ENCODE measurements around the gene LRP2BP.

LRP2BP gene

DNA sequence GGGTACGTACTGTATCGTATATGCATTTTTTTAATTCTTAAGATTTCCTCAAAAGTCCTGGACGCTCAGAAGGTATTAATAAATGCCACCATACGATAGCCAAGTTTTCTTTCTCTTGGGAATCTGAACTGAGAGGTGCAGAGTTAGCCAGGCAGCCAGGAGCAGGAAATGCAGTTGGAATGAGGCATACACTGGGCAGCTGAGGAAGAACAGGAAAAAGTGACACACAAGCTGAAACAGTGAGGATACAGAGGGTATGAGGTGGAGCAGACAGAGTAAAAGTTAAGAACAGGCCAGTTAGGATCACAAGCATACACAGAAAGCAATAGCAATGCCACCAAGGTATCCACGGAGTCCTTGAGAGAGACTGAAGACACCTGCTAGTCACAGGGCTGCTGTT is 16.7 kb upstream of the LRP2BP start:
- no peak overlapping the region for H3K27ac ChIP-seq (ENCODE audit: low read depth, low read length)
- H3K4me3 ChIP-seq (ENCODE audit: low read length), result no peak overlapping the region
- H3K36me3 ChIP-seq (ENCODE audit: control insufficient read depth, insufficient read depth, low read length), result peaks cover 7% of the 10 kb centered on the region

GRCh38 chr4:185411849-185412248 is 16.1 kb upstream of the LRP2BP start:
- Histone ChIP-seq H3K9ac (ENCODE audit: low read length) (no peak overlapping the region), H3K27me3 (ENCODE audit: control insufficient read depth, insufficient read depth, low read length) (no peaks in the 10 kb centered on the region), H3K36me3 (ENCODE audit: control insufficient read depth, insufficient read depth, low read length) (peaks cover 6% of the 10 kb centered on the region), H3K4me1 (ENCODE audit: control insufficient read depth, insufficient read depth, low read length) (no peaks in the 10 kb centered on the region), H3K27ac (ENCODE audit: low read depth, low read length) (no peak overlapping the region), H3K4me3 (ENCODE audit: low read length) (no peak overlapping the region)

More for the DNA sequence above, 16.7 kb upstream of the LRP2BP start:
- no peaks in the 10 kb centered on the region for H3K4me1 ChIP-seq (ENCODE audit: control insufficient read depth, insufficient read depth, low read length)
- no peaks in the 10 kb centered on the region for H3K27me3 ChIP-seq (ENCODE audit: control insufficient read depth, insufficient read depth, low read length)
- no peak overlapping the region for H3K9ac ChIP-seq (ENCODE audit: low read length)

DNA sequence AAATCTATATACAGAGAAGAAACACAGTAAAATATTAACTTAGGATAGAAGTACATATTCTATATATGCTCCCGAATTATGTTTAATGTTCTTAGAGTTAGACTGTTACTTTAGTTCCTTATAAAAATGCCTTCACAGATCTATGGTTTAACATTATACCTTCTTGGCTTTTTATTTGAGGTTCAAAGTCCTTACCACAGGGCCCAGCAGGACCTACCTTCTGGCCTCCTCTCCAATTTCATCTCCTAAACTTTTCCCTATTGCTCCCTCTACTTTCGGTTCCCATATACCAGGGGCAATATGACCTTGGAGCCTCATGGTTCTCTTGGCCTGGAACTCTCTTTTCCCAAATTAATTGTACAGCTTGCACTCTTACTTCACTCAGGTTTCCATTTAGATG is 12.7 kb upstream of the LRP2BP start:
- H3K4me3 ChIP-seq (ENCODE audit: low read length), result no peak overlapping the region
- no peaks in the 10 kb centered on the region for H3K4me1 ChIP-seq (ENCODE audit: control insufficient read depth, insufficient read depth, low read length)
- no peak overlapping the region for H3K9ac ChIP-seq (ENCODE audit: low read length)
- H3K27me3 ChIP-seq (ENCODE audit: control insufficient read depth, insufficient read depth, low read length), result no peaks in the 10 kb centered on the region
- no peak overlapping the region for H3K27ac ChIP-seq (ENCODE audit: low read depth, low read length)
- peaks cover 7% of the 10 kb centered on the region for H3K36me3 ChIP-seq (ENCODE audit: control insufficient read depth, insufficient read depth, low read length)

- H3K4me1 ChIP-seq (ENCODE audit: control insufficient read depth, insufficient read depth, low read length), result no peaks in the 10 kb centered on the region
- H3K9ac ChIP-seq (ENCODE audit: low read length), result no peak overlapping the region
- no peak overlapping the region for H3K27ac ChIP-seq (ENCODE audit: low read depth, low read length)
- H3K4me3 ChIP-seq (ENCODE audit: low read length), result no peak overlapping the region
- peaks cover 10% of the 10 kb centered on the region for H3K36me3 ChIP-seq (ENCODE audit: control insufficient read depth, insufficient read depth, low read length)
- no peaks in the 10 kb centered on the region for H3K27me3 ChIP-seq (ENCODE audit: control insufficient read depth, insufficient read depth, low read length)
Observed at GRCh38 chr4:185405296-185405999, 9.7 kb upstream of the LRP2BP start.

- no peak overlapping the region for H3K27ac ChIP-seq (ENCODE audit: low read depth, low read length)
- H3K4me3 ChIP-seq (ENCODE audit: low read length), result no peak overlapping the region
- peaks cover 10% of the 10 kb centered on the region for H3K36me3 ChIP-seq (ENCODE audit: control insufficient read depth, insufficient read depth, low read length)
- H3K9ac ChIP-seq (ENCODE audit: low read length), result no peak overlapping the region
- H3K27me3 ChIP-seq (ENCODE audit: control insufficient read depth, insufficient read depth, low read length), result no peaks in the 10 kb centered on the region
- no peaks in the 10 kb centered on the region for H3K4me1 ChIP-seq (ENCODE audit: control insufficient read depth, insufficient read depth, low read length)
Observed at GRCh38 chr4:185404031-185404430, 8.3 kb upstream of the LRP2BP start.

DNA sequence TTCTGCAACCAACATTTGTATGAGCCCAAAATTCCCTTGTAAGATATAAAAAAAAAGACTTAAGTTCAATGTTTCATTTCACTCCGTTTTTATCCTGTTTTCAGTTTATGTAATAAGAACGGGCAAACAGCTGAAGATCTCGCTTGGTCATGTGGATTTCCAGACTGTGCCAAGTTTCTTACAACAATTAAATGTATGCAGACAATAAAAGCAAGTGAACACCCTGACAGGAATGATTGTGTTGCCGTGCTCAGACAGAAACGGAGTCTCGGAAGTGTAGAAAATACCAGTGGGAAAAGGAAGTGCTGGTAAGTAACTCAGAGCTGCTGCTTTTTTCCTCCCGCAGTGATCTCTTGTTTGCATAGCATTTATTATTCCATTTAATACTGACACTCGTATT is 3.7 kb upstream of the LRP2BP start:
- peaks cover 3% of the 10 kb centered on the region for H3K4me1 ChIP-seq (ENCODE audit: control insufficient read depth, insufficient read depth, low read length)
- H3K27me3 ChIP-seq (ENCODE audit: control insufficient read depth, insufficient read depth, low read length), result no peaks in the 10 kb centered on the region
- no peak overlapping the region for H3K4me3 ChIP-seq (ENCODE audit: low read length)
- H3K9ac ChIP-seq (ENCODE audit: low read length), result no peak overlapping the region
- no peak overlapping the region for H3K27ac ChIP-seq (ENCODE audit: low read depth, low read length)
- H3K36me3 ChIP-seq (ENCODE audit: control insufficient read depth, insufficient read depth, low read length), result peaks cover 3% of the 10 kb centered on the region

- Histone ChIP-seq H3K27ac (ENCODE audit: low read depth, low read length) (no peak overlapping the region), H3K27me3 (ENCODE audit: control insufficient read depth, insufficient read depth, low read length) (no peaks in the 10 kb centered on the region), H3K9ac (ENCODE audit: low read length) (no peak overlapping the region), H3K36me3 (ENCODE audit: control insufficient read depth, insufficient read depth, low read length) (peaks cover 3% of the 10 kb centered on the region), H3K4me1 (ENCODE audit: control insufficient read depth, insufficient read depth, low read length) (peaks cover 3% of the 10 kb centered on the region), H3K4me3 (ENCODE audit: low read length) (no peak overlapping the region)
Observed at GRCh38 chr4:185398618-185399017, 2.9 kb upstream of the LRP2BP start.

DNA sequence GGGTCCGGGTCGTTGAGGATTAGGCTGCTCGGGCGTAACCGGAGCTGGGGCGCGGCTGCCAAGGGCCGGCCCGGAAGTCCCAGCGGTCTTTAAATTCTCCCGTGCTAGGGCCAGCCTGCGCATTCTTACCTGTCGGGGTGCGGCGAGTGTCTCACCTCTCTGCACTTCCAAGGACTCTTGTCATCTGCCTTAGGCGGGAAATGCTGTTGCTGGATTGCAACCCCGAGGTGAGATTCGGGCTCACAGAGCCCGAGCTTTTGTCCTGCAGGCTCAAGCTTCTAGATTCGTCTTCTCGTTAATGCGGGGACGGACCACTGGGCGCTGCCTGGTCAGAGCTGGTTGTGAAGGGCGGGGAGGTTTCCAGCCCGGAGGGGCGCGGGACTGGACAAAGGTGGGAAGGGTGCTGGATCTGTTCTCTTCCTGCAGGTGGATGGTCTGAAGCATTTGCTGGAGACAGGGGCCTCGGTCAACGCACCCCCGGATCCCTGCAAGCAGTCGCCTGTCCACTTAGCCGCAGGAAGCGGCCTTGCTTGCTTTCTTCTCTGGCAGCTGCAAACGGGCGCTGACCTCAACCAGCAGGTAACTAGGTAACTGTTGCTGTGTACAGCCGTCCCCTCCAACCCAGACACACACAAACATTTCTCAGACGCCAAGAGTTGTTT is 1.1 kb upstream of the LRP2BP start, which contains the start of gene ANKRD37:
ANKRD37 (plus strand) TSS at position 118 of the 662 bp plus-strand sequence; CDS start at position 201, 83 bp downstream.
- Histone ChIP-seq H3K27ac (ENCODE audit: low read depth, low read length) (peak within 1 kb of the TSS; percentile 96), H3K9ac (ENCODE audit: low read length) (peak within 1 kb of the TSS; percentile 80), H3K27me3 (ENCODE audit: control insufficient read depth, insufficient read depth, low read length) (no peaks in the 10 kb centered on the region), H3K4me3 (ENCODE audit: low read length) (peak within 1 kb of the TSS; percentile 82), H3K4me1 (ENCODE audit: control insufficient read depth, insufficient read depth, low read length) (peaks cover 3% of the 10 kb centered on the region), H3K36me3 (ENCODE audit: control insufficient read depth, insufficient read depth, low read length) (peaks cover 3% of the 10 kb centered on the region)

DNA sequence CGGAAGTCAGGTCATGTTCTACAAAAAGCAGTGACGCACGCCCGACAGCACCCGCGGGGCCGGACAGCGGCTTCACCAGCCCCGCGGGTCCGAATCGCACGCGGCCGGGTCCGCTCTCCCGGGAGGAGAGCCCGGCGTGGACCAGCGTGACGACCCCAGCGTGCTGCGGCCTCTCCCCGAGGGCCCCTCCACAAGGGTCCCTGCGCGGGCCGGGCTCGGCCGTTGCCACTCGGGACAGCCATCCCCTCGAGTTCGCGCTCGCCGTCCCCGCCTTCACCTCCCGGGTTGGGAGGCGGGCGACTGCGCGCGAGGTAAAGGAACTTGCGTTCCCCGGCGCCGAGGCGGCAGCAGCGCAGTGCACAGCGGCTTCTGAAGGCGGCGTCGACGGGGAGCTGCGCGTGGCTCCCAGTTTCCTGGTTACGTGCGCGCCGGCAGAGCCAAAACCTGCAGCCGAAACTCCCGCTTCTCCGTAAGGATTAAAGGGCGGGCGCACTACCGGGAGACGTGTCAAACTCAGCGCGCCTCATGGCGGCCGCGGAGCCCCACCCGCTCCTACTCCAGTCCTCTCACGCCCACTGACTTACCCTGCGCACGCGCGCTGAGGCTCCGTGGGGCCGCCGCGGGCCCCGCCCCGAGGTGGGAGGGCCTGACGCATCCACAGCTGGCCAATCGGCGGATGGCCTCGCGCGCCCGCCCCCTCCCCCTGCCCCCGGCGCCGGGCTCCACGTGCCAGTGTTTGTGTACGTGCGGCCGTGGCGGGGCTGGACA is 416 bp upstream of the LRP2BP start:
- Histone ChIP-seq H3K9ac (ENCODE audit: low read length) (peak overlapping the region; percentile 80), H3K4me1 (ENCODE audit: control insufficient read depth, insufficient read depth, low read length) (peaks cover 3% of the 10 kb centered on the region), H3K4me3 (ENCODE audit: low read length) (peak overlapping the region; percentile 82), H3K27ac (ENCODE audit: low read depth, low read length) (peak overlapping the region; percentile 96), H3K27me3 (ENCODE audit: control insufficient read depth, insufficient read depth, low read length) (no peaks in the 10 kb centered on the region), H3K36me3 (ENCODE audit: control insufficient read depth, insufficient read depth, low read length) (no peaks in the 10 kb centered on the region)

DNA sequence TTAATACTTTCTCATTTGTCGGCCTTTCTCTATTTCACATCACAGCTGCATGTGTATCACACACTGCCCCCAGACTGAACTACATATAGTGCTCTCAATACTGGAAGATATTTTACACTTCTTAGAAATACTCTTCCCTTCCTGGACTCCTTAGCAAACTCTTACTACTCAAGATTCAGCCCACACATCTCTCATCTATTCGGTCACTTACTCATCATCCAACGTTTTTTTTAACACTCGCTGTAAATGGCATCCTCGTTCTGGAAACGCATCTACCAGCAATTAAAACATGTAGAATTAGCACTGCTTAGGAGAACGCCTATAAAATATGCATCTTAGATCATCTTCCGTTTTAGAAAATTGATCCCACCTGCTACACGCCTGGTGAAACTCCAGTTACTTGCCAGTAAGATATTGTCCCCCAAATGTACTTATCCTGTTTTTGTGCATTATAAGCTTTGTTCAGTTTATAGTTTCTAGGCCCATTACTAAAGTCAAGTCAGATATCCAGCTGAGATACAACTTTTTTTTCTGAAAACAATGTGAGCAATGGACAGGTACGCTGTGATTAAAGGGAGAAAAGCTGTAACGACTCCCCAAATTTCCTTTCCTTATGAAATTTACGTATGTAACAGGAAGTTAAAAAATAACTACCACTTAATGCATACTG is 1.0 kb downstream of the LRP2BP start:
- H3K4me3 ChIP-seq (ENCODE audit: low read length), result peak overlapping the region; percentile 82

DNA sequence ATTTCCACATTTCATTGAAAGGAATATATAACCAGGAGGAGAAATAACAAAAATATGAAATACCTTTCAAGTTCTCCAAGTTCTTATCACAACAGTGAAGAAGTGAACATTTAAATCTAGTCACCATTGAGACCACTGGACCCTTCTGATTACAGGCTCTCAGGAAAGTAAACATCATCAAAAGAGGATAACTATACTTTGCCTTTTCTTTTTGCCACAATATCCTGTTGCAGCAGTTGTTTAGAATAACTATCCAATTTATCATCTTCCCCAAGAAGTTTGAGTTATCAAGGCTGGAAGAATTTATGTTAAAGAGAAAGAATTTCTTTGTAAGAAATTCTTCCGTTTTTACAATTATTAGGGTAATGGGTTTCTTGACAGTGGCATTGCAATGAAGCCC is 3.6 kb downstream of the LRP2BP start:
- Histone ChIP-seq H3K4me1 (ENCODE audit: control insufficient read depth, insufficient read depth, low read length) (no peaks in the 10 kb centered on the region), H3K9ac (ENCODE audit: low read length) (no peak overlapping the region)

More for the DNA sequence above, 1.0 kb downstream of the LRP2BP start:
- H3K4me1 ChIP-seq (ENCODE audit: control insufficient read depth, insufficient read depth, low read length), result peaks cover 3% of the 10 kb centered on the region
- H3K9ac ChIP-seq (ENCODE audit: low read length), result no peak overlapping the region
- H3K27ac ChIP-seq (ENCODE audit: low read depth, low read length), result peak overlapping the region; percentile 0
- no peaks in the 10 kb centered on the region for H3K36me3 ChIP-seq (ENCODE audit: control insufficient read depth, insufficient read depth, low read length)
- H3K27me3 ChIP-seq (ENCODE audit: control insufficient read depth, insufficient read depth, low read length), result no peaks in the 10 kb centered on the region

DNA sequence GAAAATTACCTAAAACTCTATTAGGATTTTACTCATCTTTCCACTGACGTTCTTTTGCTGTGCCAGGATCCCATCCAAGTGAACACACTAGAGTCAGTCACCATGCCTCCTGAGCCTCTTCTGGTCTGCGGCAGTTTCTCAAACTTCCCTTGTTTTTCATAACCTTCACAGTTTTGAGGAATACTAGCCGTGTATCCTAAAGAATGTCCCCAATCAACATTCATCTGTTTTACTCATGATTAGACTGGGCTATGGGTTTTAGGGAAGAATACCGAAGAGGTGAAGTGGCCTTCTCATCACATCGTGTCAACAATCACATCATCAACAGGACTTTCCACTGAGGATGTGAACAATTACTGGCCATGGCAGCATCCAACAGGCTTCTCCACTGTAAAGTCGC is 4.8 kb downstream of the LRP2BP start:
- no peaks in the 10 kb centered on the region for H3K36me3 ChIP-seq (ENCODE audit: control insufficient read depth, insufficient read depth, low read length)
- H3K4me1 ChIP-seq (ENCODE audit: control insufficient read depth, insufficient read depth, low read length), result no peaks in the 10 kb centered on the region
- H3K27ac ChIP-seq (ENCODE audit: low read depth, low read length), result no peak overlapping the region
- H3K9ac ChIP-seq (ENCODE audit: low read length), result no peak overlapping the region
- H3K27me3 ChIP-seq (ENCODE audit: control insufficient read depth, insufficient read depth, low read length), result no peaks in the 10 kb centered on the region
- H3K4me3 ChIP-seq (ENCODE audit: low read length), result no peak overlapping the region

More for the DNA sequence above, 3.6 kb downstream of the LRP2BP start:
- Histone ChIP-seq H3K27ac (ENCODE audit: low read depth, low read length) (no peak overlapping the region), H3K4me3 (ENCODE audit: low read length) (no peak overlapping the region), H3K36me3 (ENCODE audit: control insufficient read depth, insufficient read depth, low read length) (no peaks in the 10 kb centered on the region), H3K27me3 (ENCODE audit: control insufficient read depth, insufficient read depth, low read length) (no peaks in the 10 kb centered on the region)

All from rectal smooth muscle tissue (tissue), 1 donor.